ENCODE data around the gene CUX1.

DNA sequence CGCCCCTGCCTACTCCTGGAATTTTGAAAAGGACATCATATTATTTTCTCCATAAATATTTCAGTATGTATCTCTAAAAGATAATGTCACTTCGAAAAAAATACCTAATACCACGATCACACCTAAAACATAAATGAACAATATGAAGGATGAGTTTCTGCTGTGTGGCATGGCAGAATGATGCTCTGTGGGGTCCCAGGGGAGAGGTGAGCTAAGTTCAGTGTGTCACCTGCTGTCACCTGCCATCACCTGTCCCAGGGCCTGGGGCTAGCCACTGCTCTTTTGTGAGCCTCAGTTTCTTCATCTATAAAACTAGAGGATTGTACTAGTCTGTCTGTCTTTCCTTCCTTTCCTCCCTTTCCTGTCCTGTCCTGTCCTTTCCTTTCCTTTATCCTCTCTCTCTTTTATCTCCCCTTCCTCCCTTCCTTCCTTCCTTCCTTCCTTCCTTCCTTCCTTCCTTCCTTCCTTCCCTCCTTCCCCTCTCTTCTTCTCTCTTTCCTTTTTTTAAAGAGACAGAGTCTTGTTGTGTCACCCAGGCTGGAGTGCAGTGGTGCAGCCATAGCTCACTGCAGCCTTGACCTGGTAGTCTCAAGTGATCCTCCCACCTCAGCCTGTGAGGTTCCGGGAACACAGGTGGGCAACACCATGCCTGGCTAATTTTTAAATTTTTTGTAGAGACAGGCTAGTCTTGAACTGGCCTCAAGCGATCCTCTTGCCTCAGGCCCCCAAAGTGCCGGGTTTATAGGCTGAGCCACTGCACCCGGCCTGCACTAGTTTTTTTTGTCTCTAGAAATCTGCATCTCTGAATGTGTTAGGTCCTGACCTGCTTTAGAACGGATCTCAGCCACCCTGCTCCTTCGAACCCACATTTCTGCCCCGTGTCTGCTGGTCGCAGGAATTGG lies 43.1 kb downstream of the CUX1 start:
- TF ChIP-seq YY1 (IDR thresholded peaks at IDR 0.05; ENCODE audit: insufficient read depth, insufficient read length) (no peak), ZNF274 (IDR thresholded peaks at IDR 0.05; ENCODE audit: low read depth, low read length) (no peak)

Measured in NT2/D1 (cell line).